Vagina (tissue), 2 donors: ENCODE results near the gene SPINK14. TPM values are rescaled to one million over a fixed set of nuclear protein-coding genes. Genes with fewer than 3 reads are reported as not detected.

Experiments
- DNase-seq, 2 donors: peaks; one replicate each; pipeline ENCODE4 v3.0.0-alpha.2; 2017; ENCODE audit errors: extremely low spot score in 2 of 2
- H3K27ac ChIP-seq: fragments of 200-600 bp; sonication (generic); one replicate; pipeline ENCODE4 v1.5.1; 2019
- H3K27me3 ChIP-seq: fragments of 200-600 bp; sonication (generic); one replicate; pipeline ENCODE4 v1.5.1; 2019
- H3K36me3 ChIP-seq, 2 donors: fragments of 200-600 bp; sonication (generic); one replicate each; pipeline ENCODE4 v1.5.1; 2017 to 2019
- H3K4me1 ChIP-seq: fragments of 200-600 bp; sonication (generic); one replicate; pipeline ENCODE4 v1.5.1; 2019
- H3K4me3 ChIP-seq, 2 donors: fragments of 200-600 bp; sonication (generic); 1 replicate in 1 of 2; 2 replicates in 1 of 2; pipeline ENCODE4 v1.5.1; 2016 to 2019
- H3K9me3 ChIP-seq: fragments of 200-600 bp; sonication (generic); one replicate; pipeline ENCODE4 v1.5.1; 2019
- CTCF ChIP-seq, 3 experiments: fragments of 450-650 bp in 2 of 3; fragments of 200-600 bp in 1 of 3; sonication (generic) in 1 of 3; IDR thresholded peaks; one replicate each; pipeline ENCODE4 v1.5.1; 2017 to 2019; ENCODE audit warnings: antibody characterized with exemption in 3 of 3, mild to moderate bottlenecking in 2 of 3, moderate library complexity in 2 of 3
- POLR2A ChIP-seq, 2 donors: fragments of 450-650 bp; IDR thresholded peaks; one replicate each; pipeline ENCODE4 v1.6.1; 2017; ENCODE audit warnings: antibody characterized with exemption in 2 of 2, mild to moderate bottlenecking in 2 of 2, moderate library complexity in 2 of 2
- POLR2AphosphoS5 ChIP-seq, 2 donors: sonication (generic); formaldehyde crosslinking; IDR thresholded peaks; one replicate each; pipeline ENCODE4 v1.9.0; 2017; ENCODE audit warnings: antibody characterized with exemption in 2 of 2, mild to moderate bottlenecking in 2 of 2, low read depth in 1 of 2; ENCODE audit not compliant: insufficient read depth in 1 of 2
- intact Hi-C: fragments of 100-400 bp; cut with DNase I; formaldehyde crosslinking; loops from one replicate; pipeline ENCODE4 v1.15.1; 2023
- total RNA-seq: library from RNA; depleted of rRNA; stranded (reverse); fragments of >200 nt; gene quantifications from one replicate; pipeline ENCODE4 v1.2.3, GENCODE V29; 2016

The SPINK14 gene
- total RNA-seq, 1 donor from 2014 or later: not detected

GRCh38 chr5:148191010-148191409, 22.7 kb downstream of the SPINK14 start:
- no peak overlapping the region for H3K4me3 ChIP-seq
- DNase-seq: no peak
- no peaks in the 10 kb centered on the region for H3K27me3 ChIP-seq
- H3K27ac ChIP-seq: no peak overlapping the region
- H3K36me3 ChIP-seq: no peaks in the 10 kb centered on the region
- peaks cover 14% of the 10 kb centered on the region for H3K4me1 ChIP-seq
- H3K9me3 ChIP-seq: no peaks in the 10 kb centered on the region
- TF ChIP-seq POLR2A (IDR thresholded peaks at IDR 0.05): no peak
- no peak for TF ChIP-seq CTCF (IDR thresholded peaks at IDR 0.05)
- no peak for TF ChIP-seq POLR2AphosphoS5 (IDR thresholded peaks at IDR 0.05; ENCODE audit: insufficient read depth in 1 of 2, low read depth in 1 of 2)
- intact Hi-C loops: no loop called here

- H3K4me1 ChIP-seq: peaks cover 14% of the 10 kb centered on the region
- no peak overlapping the region for H3K4me3 ChIP-seq
- TF ChIP-seq CTCF (IDR thresholded peaks at IDR 0.05) (no peak), POLR2A (IDR thresholded peaks at IDR 0.05) (no peak), POLR2AphosphoS5 (IDR thresholded peaks at IDR 0.05; ENCODE audit: insufficient read depth in 1 of 2, low read depth in 1 of 2) (no peak)
- H3K27me3 ChIP-seq: no peaks in the 10 kb centered on the region
- DNase-seq: no peak
- no peak overlapping the region for H3K27ac ChIP-seq
- intact Hi-C loops: no loop called here
- H3K9me3 ChIP-seq: no peaks in the 10 kb centered on the region
- H3K36me3 ChIP-seq: no peaks in the 10 kb centered on the region
Measured at GRCh38 chr5:148193202-148193601, 24.9 kb downstream of the SPINK14 start.

GRCh38 chr5:148201151-148201550, 32.8 kb downstream of the SPINK14 start:
- Histone ChIP-seq H3K27ac (no peak overlapping the region), H3K36me3 (no peaks in the 10 kb centered on the region)

GRCh38 chr5:148202531-148203203, 34.3 kb downstream of the SPINK14 start, which contains the start of gene SPINK6:
Gene SPINK6 (plus strand): TSS chr5:148203042. CDS start chr5:148203097, 55 bp downstream.
- H3K4me3 ChIP-seq: no peak within 1 kb of the TSS
- no peaks in the 10 kb centered on the region for H3K36me3 ChIP-seq
- peaks cover 12% of the 10 kb centered on the region for H3K4me1 ChIP-seq
- intact Hi-C loops: no loop called here
- H3K27me3 ChIP-seq: no peaks in the 10 kb centered on the region
- TF ChIP-seq POLR2AphosphoS5 (IDR thresholded peaks at IDR 0.05; ENCODE audit: insufficient read depth in 1 of 2, low read depth in 1 of 2) (peak in 1 of 2 donors; percentile 36), POLR2A (IDR thresholded peaks at IDR 0.05) (no peak), CTCF (IDR thresholded peaks at IDR 0.05) (no peak)
- H3K27ac ChIP-seq: no peak within 1 kb of the TSS
- no peak for DNase-seq
- no peaks in the 10 kb centered on the region for H3K9me3 ChIP-seq

More at GRCh38 chr5:148201151-148201550, 32.8 kb downstream of the SPINK14 start:
- no peak for TF ChIP-seq CTCF (IDR thresholded peaks at IDR 0.05)
- TF ChIP-seq POLR2AphosphoS5 (IDR thresholded peaks at IDR 0.05; ENCODE audit: insufficient read depth in 1 of 2, low read depth in 1 of 2): no peak
- no peak for TF ChIP-seq POLR2A (IDR thresholded peaks at IDR 0.05)
- Histone ChIP-seq H3K4me3 (no peak overlapping the region), H3K4me1 (peaks cover 5% of the 10 kb centered on the region), H3K9me3 (no peaks in the 10 kb centered on the region), H3K27me3 (no peaks in the 10 kb centered on the region)
- no peak for DNase-seq
- intact Hi-C loops: no loop called here
